COLO668 (cell line): ENCODE data around the gene ZNF292.
"Not testable (repeated sequence)": the region's sequence is repeated elsewhere in the genome, so short reads cannot be mapped to it uniquely, and the experiment has no call there.

Experiments
- DNase-seq: peaks from one replicate; lab custom pipeline; 2025; ENCODE audit not compliant: unreplicated experiment; lab: John Stamatoyannopoulos, UW

The ZNF292 gene

DNA sequence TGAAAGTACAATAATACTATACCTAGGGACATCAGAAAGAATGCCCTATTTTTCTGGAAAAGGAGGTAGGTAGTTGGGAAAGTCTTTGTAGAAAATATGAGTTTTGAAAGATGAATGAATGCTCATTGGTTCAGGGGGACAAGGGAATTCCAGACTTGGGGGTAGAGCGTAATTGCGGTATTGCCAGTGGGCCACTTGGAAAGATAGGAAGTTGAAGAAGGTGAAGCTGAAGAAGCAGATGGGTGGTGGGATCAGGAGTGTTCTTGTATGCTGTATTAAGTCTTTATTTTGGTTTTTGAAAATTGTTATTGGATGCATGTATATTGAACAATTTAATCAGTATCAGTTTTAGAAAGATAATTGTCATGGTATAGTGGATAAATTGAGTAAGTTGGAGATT lies 109.1 kb downstream of the ZNF292 start:
- no peak for DNase-seq

DNA sequence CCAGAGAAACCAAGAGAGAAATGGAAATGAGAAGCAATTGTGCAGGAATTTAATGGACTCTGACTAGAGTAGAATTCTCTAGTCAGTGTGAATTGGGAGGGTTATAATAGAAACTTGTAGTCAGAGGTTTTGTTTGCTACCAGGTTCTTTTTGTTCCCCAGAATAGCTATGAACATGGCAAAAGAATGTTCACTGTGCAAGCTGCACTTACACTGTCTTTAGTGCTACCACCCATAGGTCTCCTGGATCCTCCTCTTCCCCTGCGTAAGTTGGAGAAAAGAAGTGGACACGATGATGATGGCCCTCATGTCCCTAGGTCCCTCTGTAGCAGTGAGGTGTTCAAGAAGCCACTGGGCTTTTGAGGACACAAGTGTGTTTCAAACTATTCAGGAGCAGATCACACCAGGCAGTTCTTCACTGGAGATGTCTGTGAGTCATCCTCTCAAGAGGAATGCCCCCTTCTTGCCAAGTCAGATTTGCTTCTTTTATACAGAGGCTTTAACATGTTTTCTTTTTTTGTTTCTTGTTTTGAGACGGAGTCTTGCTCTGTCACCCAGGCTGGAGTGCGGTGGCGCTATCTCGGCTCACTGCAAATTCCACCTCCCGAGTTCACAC lies 119.4 kb downstream of the ZNF292 start:
- DNase-seq = no peak

GRCh38 chr6:87276624-87277023 lies 121.3 kb downstream of the ZNF292 start:
- DNase-seq = no peak

- no peak for DNase-seq
Observed at GRCh38 chr6:87277123-87277522, 121.8 kb downstream of the ZNF292 start.

- DNase-seq = no peak
Observed at GRCh38 chr6:87279196-87279595, 123.8 kb downstream of the ZNF292 start.

DNA sequence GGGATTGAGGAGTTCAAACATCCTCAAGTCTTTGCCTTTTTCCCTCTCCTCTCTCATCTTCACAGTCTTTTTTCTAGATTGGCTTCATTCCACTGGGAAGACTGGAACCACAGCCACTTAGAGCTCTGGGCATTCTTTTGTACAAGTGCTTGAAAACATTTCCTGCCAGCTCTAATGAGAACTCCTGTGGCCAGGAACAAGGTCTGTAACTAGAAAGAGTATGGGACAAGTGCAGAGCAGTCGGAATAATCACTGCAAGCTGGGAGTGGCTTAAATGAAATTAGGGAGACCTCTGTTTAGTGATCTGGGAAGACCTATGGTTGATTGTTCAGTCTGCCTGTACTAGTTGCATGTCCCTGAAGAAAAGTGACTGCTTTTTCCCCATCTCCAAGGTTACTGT lies 126.1 kb downstream of the ZNF292 start:
- DNase-seq = no peak

DNA sequence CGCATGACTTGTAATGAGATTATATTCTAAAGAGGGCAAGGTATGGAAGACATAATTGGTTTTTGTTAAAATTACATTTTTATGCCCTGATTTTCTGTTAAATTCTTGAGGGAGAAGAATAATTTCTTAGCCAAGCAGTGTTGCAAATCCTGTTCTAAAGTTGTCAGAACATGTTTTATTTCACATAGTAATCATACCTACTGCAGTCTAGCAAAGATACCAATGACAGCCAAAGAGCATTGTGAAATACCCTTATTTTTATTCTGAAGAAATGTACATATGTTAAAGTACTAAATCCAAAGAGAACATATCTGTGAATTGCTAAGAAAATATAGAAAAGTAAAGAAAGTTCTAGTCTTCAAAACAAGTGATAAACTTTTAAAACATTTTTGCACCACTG lies 127.4 kb downstream of the ZNF292 start:
- no peak for DNase-seq

DNA sequence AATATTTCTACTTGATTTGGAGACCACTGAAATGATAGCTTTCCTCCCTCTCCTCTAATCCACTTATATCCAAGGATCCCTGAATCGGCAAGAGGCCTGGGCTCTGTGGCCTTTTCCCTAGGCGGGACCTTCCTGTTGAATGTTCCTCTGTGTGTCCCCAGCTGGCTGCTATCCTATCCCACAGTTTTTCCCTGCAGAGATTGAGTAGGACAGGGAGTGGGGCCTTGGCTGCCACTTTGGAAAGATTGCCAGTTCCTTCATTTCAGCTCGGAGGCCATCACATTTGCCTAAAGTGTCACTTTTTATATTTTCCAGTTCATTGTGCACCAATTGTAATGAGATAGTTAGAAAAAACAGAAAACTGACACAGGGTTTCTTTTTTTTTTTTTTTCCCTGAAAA lies 128.1 kb downstream of the ZNF292 start:
- DNase-seq = no peak

GRCh38 chr6:87287251-87287650 lies 131.9 kb downstream of the ZNF292 start:
- DNase-seq = no peak

GRCh38 chr6:87289571-87289970 lies 134.2 kb downstream of the ZNF292 start:
- no peak for DNase-seq

DNA sequence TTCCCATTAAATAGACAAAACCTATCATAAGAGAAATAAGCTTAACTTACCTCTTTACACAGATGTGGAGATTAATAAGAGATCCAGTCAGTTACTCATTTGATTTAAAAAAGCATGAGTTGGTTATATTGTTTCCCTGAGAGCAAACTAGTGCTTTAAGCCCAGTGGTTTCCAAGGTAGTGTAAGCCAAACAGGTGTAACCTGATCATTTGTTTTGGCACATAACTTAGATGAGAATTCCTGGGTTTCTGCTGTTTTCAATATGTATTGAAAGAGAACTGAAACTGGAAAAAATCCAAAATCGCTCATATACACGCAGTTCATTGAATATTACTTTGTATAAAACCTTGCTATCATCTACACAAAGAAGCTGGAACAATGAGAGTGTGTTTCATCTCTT lies 136.5 kb downstream of the ZNF292 start:
- no peak for DNase-seq

GRCh38 chr6:87293526-87293925 lies 138.2 kb downstream of the ZNF292 start:
- DNase-seq = no peak

DNA sequence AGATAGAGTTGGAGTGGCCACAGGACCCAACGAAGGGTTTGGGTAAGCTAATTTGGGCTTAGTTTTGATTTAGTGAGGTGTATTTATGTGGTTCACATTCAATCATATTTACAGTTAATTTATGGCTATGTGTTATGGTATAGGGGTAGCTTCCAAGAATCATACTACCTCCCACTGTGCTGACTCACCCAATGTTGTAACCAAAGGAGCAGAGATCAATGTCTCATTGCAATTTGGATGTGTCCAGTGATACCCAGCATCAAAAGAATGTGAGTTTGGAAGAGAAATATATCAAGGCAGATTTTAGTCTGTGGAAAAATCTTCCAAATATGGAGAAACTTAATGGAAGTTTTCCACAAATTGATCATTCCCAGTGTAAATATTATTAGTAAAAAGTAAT lies 141.8 kb downstream of the ZNF292 start:
- DNase-seq = no peak

- not testable (repeated sequence) for DNase-seq
Observed at GRCh38 chr6:87301277-87301676, 145.9 kb downstream of the ZNF292 start.

GRCh38 chr6:87308970-87309369 lies 153.6 kb downstream of the ZNF292 start:
- no peak for DNase-seq

GRCh38 chr6:87312860-87313259 lies 157.5 kb downstream of the ZNF292 start:
- DNase-seq = no peak
